Measurements from ENCODE around the gene FZD10.

The FZD10 gene

GRCh38 chr12:130154276-130155070 lies 7.8 kb upstream of the FZD10 start:
- DNase-seq (ENCODE audit: low spot score): no peak

- no peak for DNase-seq (ENCODE audit: low spot score)
These were observed 6.7 kb upstream of the FZD10 start for GRCh38 chr12:130155416-130156073.

- no peak for DNase-seq (ENCODE audit: low spot score)
These were observed 5.5 kb upstream of the FZD10 start for GRCh38 chr12:130156652-130157275.

- no peak for DNase-seq (ENCODE audit: low spot score)
These were observed 4.1 kb upstream of the FZD10 start for GRCh38 chr12:130157998-130158753.

GRCh38 chr12:130158754-130159059 lies 3.6 kb upstream of the FZD10 start:
- DNase-seq (ENCODE audit: low spot score): no peak

- DNase-seq (ENCODE audit: low spot score): no peak
These were observed 2.0 kb upstream of the FZD10 start for GRCh38 chr12:130160306-130160705.

- no peak for DNase-seq (ENCODE audit: low spot score)
These were observed 1.5 kb upstream of the FZD10 start for GRCh38 chr12:130160711-130161231.

- DNase-seq (ENCODE audit: low spot score): no peak
These were observed 712 bp upstream of the FZD10 start for GRCh38 chr12:130161261-130162243.

GRCh38 chr12:130162745-130163460 lies 639 bp downstream of the FZD10 start:
- no peak for DNase-seq (ENCODE audit: low spot score)

GRCh38 chr12:130163461-130164215 lies 1.4 kb downstream of the FZD10 start:
- DNase-seq (ENCODE audit: low spot score): no peak

- DNase-seq (ENCODE audit: low spot score): no peak
These were observed 1.9 kb downstream of the FZD10 start for GRCh38 chr12:130164216-130164542.

GRCh38 chr12:130164936-130165335 lies 2.7 kb downstream of the FZD10 start:
- no peak for DNase-seq (ENCODE audit: low spot score)

- DNase-seq (ENCODE audit: low spot score): no peak
These were observed 4.0 kb downstream of the FZD10 start for GRCh38 chr12:130166306-130166705.

- no peak for DNase-seq (ENCODE audit: low spot score)
These were observed 5.3 kb downstream of the FZD10 start for GRCh38 chr12:130167537-130167936.

- DNase-seq (ENCODE audit: low spot score): no peak
These were observed 7.0 kb downstream of the FZD10 start for GRCh38 chr12:130169256-130169655.

- DNase-seq (ENCODE audit: low spot score): no peak
These were observed 7.7 kb downstream of the FZD10 start for GRCh38 chr12:130169924-130170323.

GRCh38 chr12:130170611-130171010 lies 8.3 kb downstream of the FZD10 start:
- no peak for DNase-seq (ENCODE audit: low spot score)

- DNase-seq (ENCODE audit: low spot score): no peak
These were observed 15.5 kb downstream of the FZD10 start for GRCh38 chr12:130177635-130178242.

- no peak for DNase-seq (ENCODE audit: low spot score)
These were observed 16.0 kb downstream of the FZD10 start for GRCh38 chr12:130178282-130178681.
